Measurements from ENCODE around the gene ARRDC3.

The ARRDC3 gene

DNA sequence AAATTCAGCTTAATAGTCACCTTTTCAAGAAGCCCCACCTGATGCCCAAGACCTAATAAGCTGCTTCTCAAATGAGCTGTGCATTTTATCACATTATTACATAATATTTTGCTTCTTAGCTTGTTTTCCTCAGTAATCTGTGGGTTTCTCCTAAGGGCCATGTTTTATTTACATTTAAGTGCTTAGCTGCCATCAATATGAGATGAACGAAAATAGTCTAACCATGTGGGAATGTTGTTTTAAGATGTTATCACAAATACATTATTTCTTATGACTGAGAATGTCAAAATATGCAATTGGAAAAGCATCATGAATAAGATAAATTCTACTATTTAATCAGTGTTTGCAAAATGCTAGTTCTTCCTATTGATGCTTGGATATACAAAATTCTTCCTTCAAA is 10.1 kb downstream of the ARRDC3 start:
- Histone ChIP-seq H3K4me3 (ENCODE audit: low read depth, low read length) (no peak overlapping the region), H3K27ac (ENCODE audit: extremely low read depth, low read depth, low read length) (no peak overlapping the region), H3K4me1 (ENCODE audit: control insufficient read depth, insufficient read depth, low read length) (no peaks in the 10 kb centered on the region), H3K9me3 (ENCODE audit: control insufficient read depth, insufficient read depth, low read depth, low read length) (no peaks in the 10 kb centered on the region), H3K36me3 (ENCODE audit: control insufficient read depth in 2 of 2, insufficient read depth in 1 of 2, low read length in 2 of 2) (peaks cover 56 to 69% of the 10 kb centered on the region in 2 experiments)
- no peak for TF ChIP-seq ZNF324 (tag by site-specific recombination; IDR thresholded peaks at IDR 0.05)
- TF ChIP-seq ZIC2 (tag by site-specific recombination; IDR thresholded peaks at IDR 0.05): no peak
- TF ChIP-seq ZXDB (tag by site-specific recombination; IDR thresholded peaks at IDR 0.05): no peak
- TF ChIP-seq, protein P1, sequence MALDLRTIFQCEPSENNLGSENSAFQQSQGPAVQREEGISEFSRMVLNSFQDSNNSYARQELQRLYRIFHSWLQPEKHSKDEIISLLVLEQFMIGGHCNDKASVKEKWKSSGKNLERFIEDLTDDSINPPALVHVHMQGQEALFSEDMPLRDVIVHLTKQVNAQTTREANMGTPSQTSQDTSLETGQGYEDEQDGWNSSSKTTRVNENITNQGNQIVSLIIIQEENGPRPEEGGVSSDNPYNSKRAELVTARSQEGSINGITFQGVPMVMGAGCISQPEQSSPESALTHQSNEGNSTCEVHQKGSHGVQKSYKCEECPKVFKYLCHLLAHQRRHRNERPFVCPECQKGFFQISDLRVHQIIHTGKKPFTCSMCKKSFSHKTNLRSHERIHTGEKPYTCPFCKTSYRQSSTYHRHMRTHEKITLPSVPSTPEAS (tag by site-specific recombination; IDR thresholded peaks at IDR 0.05): no peak
- no peak for TF ChIP-seq ZNF23 (tag by site-specific recombination; IDR thresholded peaks at IDR 0.05; ENCODE audit: borderline replicate concordance)
- TF ChIP-seq ZNF777 (tag by site-specific recombination; IDR thresholded peaks at IDR 0.05; ENCODE audit: borderline replicate concordance): no peak
- no peak for TF ChIP-seq GFI1B (tag by site-specific recombination; IDR thresholded peaks at IDR 0.05)
- TF ChIP-seq ZNF792 (tag by site-specific recombination; IDR thresholded peaks at IDR 0.05): no peak
- no peak for TF ChIP-seq SP3 (tag by site-specific recombination; IDR thresholded peaks at IDR 0.05)
- TF ChIP-seq SP7 (tag by site-specific recombination; IDR thresholded peaks at IDR 0.05): no peak
- TF ChIP-seq ZNF488 (tag by site-specific recombination; IDR thresholded peaks at IDR 0.05): no peak
- no peak for TF ChIP-seq ZNF776 (tag by site-specific recombination; IDR thresholded peaks at IDR 0.05; ENCODE audit: borderline replicate concordance)
- no peak for TF ChIP-seq ZNF140 (tag by site-specific recombination; IDR thresholded peaks at IDR 0.05)
- no peak for TF ChIP-seq ZNF2 (tag by site-specific recombination; IDR thresholded peaks at IDR 0.05)
- TF ChIP-seq ZNF112 (tag by site-specific recombination; IDR thresholded peaks at IDR 0.05): no peak
- TF ChIP-seq ZNF133 (tag by site-specific recombination; IDR thresholded peaks at IDR 0.05): no peak
- POLR2A ChIA-PET: interaction anchor here (0.6 to 1.3 kb wide), 2 partner anchors 10 to 18 kb away, joined by 4 to 5 read pairs; partner anchors contain the start of gene ARRDC3
- CTCF ChIA-PET: interaction anchor here (0.6 to 0.8 kb wide), 2 partner anchors 29 to 570 kb away, joined by 3 read pairs; no protein-coding TSS in a partner anchor

GRCh38 chr5:91369480-91369879 is 13.6 kb downstream of the ARRDC3 start:
- H3K4me3 ChIP-seq (ENCODE audit: low read depth, low read length): no peak overlapping the region
- CTCF ChIA-PET: interaction anchor here (1.2 kb wide), 1 partner anchor 16 kb away, joined by 3 read pairs; no protein-coding TSS in a partner anchor
- no peaks in the 10 kb centered on the region for H3K9me3 ChIP-seq (ENCODE audit: control insufficient read depth, insufficient read depth, low read depth, low read length)
- no peaks in the 10 kb centered on the region for H3K4me1 ChIP-seq (ENCODE audit: control insufficient read depth, insufficient read depth, low read length)
- no peak overlapping the region for H3K27ac ChIP-seq (ENCODE audit: extremely low read depth, low read depth, low read length)
- peaks cover 40 to 56% of the 10 kb centered on the region in 2 experiments for H3K36me3 ChIP-seq (ENCODE audit: control insufficient read depth in 2 of 2, insufficient read depth in 1 of 2, low read length in 2 of 2)
- no peak for TF ChIP-seq ZNF292 (tag by site-specific recombination; IDR thresholded peaks at IDR 0.05; ENCODE audit: borderline replicate concordance, low read depth)
- TF ChIP-seq ZBTB8A (tag by site-specific recombination; IDR thresholded peaks at IDR 0.05): no peak
- no peak for TF ChIP-seq ZNF221 (tag by site-specific recombination; IDR thresholded peaks at IDR 0.05; ENCODE audit: borderline replicate concordance)
- no peak for TF ChIP-seq ZNF596 (tag by site-specific recombination; IDR thresholded peaks at IDR 0.05)
- TF ChIP-seq GLIS2 (tag by site-specific recombination; IDR thresholded peaks at IDR 0.05): no peak
- no peak for TF ChIP-seq BCL11A (tag by site-specific recombination; IDR thresholded peaks at IDR 0.05; ENCODE audit: low read depth)
- no peak for TF ChIP-seq ZNF624 (tag by site-specific recombination; IDR thresholded peaks at IDR 0.05)
- TF ChIP-seq ZNF544 (tag by site-specific recombination; IDR thresholded peaks at IDR 0.05): no peak
- TF ChIP-seq, protein P2, sequence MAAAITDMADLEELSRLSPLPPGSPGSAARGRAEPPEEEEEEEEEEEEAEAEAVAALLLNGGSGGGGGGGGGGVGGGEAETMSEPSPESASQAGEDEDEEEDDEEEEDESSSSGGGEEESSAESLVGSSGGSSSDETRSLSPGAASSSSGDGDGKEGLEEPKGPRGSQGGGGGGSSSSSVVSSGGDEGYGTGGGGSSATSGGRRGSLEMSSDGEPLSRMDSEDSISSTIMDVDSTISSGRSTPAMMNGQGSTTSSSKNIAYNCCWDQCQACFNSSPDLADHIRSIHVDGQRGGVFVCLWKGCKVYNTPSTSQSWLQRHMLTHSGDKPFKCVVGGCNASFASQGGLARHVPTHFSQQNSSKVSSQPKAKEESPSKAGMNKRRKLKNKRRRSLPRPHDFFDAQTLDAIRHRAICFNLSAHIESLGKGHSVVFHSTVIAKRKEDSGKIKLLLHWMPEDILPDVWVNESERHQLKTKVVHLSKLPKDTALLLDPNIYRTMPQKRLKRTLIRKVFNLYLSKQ (tag by site-specific recombination; IDR thresholded peaks at IDR 0.05; ENCODE audit: borderline replicate concordance): no peak
- TF ChIP-seq ZNF792 (tag by site-specific recombination; IDR thresholded peaks at IDR 0.05): no peak
- TF ChIP-seq, protein P3, sequence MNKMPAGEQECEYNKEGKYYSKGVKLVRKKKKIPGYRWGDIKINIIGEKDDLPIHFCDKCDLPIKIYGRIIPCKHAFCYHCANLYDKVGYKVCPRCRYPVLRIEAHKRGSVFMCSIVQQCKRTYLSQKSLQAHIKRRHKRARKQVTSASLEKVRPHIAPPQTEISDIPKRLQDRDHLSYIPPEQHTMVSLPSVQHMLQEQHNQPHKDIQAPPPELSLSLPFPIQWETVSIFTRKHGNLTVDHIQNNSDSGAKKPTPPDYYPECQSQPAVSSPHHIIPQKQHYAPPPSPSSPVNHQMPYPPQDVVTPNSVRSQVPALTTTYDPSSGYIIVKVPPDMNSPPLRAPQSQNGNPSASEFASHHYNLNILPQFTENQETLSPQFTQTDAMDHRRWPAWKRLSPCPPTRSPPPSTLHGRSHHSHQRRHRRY (tag by site-specific recombination; IDR thresholded peaks at IDR 0.05): no peak
- TF ChIP-seq SP7 (tag by site-specific recombination; IDR thresholded peaks at IDR 0.05): no peak
- no peak for TF ChIP-seq ZNF324 (tag by site-specific recombination; IDR thresholded peaks at IDR 0.05)
- TF ChIP-seq ZNF791 (tag by site-specific recombination; IDR thresholded peaks at IDR 0.05): no peak
- TF ChIP-seq ZNF658 (tag by site-specific recombination; IDR thresholded peaks at IDR 0.05): no peak
- POLR2A ChIA-PET: interaction anchor here (1.4 kb wide), 1 partner anchor 11 kb away, joined by 5 read pairs; no protein-coding TSS in a partner anchor

Data from HEK293 (cell line).